Fibroblast of the aortic adventitia (primary cell): Measurements from ENCODE around the gene SLC7A4. TPM values are rescaled to one million over a fixed set of nuclear protein-coding genes. Genes with fewer than 3 reads are reported as not detected.
"Not testable (repeated sequence)": the region's sequence is repeated elsewhere in the genome, so short reads cannot be mapped to it uniquely, and the experiment has no call there.

ENCODE experiments used
- DNase-seq: peaks from one replicate; pipeline ENCODE4 v3.0.0-alpha.2; 2010; ENCODE audit warnings: low read depth
- H3K4me3 ChIP-seq: 2 replicates; pipeline ENCODE4 v1.5.1; 2011; ENCODE audit warnings: low read depth, mild to moderate bottlenecking, control low read depth, low read length, moderate library complexity
- total RNA-seq: library from RNA; depleted of rRNA; stranded (reverse); fragments of >200 nt; gene quantifications from 2 replicates; pipeline ENCODE4 v1.2.3, GENCODE V29; 2012; ENCODE audit warnings: low replicate concordance
- TF ChIP-seq, protein P1 (sequence below): IDR thresholded peaks from 2 replicates; pipeline ENCODE4 v1.5.1; 2011; ENCODE audit warnings: mild to moderate bottlenecking, low read length, control low read depth, inconsistent platforms; ENCODE audit not compliant: insufficient read depth

SLC7A4 gene
- total RNA-seq, 1 donor: 0.09 TPM

DNA sequence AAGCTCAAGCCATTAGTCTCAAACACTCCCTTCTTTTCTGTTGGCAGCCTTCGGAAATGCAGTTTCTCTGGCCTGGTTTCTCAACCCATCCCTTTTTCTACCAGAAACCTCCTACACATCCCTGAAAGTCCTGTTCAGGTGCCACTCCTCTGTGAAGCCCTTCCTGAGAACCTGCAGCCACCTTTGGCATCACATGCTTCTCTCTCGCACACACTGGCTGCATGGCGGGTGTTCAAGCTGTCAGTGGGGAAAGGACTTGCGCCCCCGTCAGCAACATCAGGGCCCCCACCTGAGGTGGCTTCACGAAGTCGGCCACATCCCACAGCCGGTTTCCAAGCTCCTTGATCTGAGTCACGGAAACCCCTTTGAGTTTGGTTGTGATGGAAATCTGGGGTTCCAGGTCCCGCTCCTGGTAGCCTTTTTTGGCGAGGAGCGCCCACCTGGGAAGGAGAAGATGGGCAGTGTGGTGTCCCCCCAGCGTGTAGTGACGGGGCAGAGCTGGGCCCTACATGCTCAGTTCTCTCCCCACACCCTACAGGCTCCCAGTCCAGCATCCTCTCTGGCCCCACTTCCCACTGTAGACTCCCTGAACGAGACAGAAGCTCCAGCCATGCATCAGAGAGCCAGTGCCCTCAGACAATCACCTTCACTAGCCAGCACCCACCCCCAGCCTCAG, 11.6 kb upstream of the SLC7A4 start:
- no peak overlapping the region for H3K4me3 ChIP-seq
- TF ChIP-seq, protein P1, sequence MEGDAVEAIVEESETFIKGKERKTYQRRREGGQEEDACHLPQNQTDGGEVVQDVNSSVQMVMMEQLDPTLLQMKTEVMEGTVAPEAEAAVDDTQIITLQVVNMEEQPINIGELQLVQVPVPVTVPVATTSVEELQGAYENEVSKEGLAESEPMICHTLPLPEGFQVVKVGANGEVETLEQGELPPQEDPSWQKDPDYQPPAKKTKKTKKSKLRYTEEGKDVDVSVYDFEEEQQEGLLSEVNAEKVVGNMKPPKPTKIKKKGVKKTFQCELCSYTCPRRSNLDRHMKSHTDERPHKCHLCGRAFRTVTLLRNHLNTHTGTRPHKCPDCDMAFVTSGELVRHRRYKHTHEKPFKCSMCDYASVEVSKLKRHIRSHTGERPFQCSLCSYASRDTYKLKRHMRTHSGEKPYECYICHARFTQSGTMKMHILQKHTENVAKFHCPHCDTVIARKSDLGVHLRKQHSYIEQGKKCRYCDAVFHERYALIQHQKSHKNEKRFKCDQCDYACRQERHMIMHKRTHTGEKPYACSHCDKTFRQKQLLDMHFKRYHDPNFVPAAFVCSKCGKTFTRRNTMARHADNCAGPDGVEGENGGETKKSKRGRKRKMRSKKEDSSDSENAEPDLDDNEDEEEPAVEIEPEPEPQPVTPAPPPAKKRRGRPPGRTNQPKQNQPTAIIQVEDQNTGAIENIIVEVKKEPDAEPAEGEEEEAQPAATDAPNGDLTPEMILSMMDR: no peak

DNA sequence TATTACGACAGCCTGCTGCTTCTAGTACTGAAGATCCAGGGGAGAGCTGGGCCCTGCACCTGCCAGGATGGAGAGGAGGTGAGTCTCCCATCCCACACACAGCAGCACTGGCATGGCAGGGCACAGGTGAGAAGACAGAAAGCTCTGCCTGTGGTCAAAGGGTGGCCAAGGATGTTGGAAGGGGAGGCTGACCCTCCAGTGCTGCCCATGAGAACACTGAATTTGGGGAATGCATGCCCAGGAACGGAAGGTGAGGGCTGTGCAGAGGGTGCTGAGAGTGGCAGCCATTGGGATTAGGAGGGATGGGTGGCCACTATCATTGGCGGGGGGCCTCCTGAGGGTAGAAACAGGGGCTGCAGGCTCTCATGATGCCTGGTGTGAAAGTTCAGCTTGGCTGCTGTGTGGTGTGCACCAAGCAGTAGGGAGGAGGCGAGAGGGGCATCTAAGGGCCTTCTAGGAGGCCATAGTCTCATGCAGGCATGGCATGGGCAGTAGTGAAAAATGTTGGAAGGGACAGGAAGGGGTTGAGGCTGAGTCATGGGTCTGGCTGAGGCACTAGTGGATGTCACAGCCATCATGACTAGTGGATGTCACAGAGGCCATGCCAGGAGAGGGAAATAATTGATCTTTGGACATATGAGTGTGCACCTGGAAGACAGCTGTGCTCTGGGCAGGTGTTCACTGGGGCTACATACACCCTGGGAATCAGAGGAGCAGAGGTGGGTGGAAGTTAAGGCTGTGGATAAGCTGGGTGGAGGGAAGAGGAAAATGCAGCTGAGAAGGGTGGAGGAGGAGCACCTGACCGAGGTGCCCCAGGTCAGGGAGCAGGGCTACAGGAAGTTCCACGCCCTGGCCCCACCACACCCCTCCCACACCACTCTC, 10.9 kb upstream of the SLC7A4 start:
- no peak for DNase-seq
- TF ChIP-seq, protein P1: no peak
- H3K4me3 ChIP-seq: no peak overlapping the region

More for the DNA sequence above, 11.6 kb upstream of the SLC7A4 start:
- no peak for DNase-seq

DNA sequence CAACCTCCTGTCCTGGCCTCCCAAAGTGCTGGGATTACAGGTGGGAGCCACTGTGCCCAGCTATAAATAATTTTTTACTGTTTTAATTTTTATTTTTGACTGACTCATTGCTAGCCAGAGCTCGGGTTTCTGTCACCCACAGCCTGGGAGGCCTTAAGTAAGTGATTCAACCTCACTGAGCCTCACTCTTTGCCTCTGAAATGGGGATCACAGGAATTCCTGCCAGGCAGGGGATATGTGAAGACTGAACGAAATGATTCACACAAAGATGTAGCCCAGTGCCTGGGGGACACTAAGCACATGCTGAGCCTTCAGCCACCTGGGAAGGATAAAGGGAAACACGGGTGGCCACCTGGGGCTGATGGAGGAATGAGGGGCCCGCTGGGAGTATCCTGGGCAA, 9.6 kb upstream of the SLC7A4 start:
- no peak for DNase-seq
- no peak overlapping the region for H3K4me3 ChIP-seq
- TF ChIP-seq, protein P1: no peak

DNA sequence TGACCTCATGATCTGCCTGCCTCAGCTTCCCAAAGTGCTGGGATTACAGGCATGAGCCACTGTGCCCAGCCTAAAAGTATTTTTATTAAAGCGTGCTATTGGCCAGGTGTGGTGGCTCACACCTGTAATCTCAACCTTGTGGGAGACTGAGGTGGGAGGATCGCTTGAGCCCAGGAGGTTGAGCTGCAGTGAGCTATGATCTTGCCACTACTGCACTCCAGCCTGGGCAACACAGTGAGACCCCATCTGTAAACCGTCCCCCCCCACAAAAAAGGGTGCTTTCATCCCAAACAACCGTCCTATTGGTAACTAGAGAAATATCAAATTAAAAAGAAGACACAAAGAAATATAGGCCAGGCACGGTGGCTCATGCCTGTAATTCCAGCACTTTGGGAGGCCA, 6.8 kb upstream of the SLC7A4 start:
- DNase-seq, H3K4me3 ChIP-seq: not testable (repeated sequence)

DNA sequence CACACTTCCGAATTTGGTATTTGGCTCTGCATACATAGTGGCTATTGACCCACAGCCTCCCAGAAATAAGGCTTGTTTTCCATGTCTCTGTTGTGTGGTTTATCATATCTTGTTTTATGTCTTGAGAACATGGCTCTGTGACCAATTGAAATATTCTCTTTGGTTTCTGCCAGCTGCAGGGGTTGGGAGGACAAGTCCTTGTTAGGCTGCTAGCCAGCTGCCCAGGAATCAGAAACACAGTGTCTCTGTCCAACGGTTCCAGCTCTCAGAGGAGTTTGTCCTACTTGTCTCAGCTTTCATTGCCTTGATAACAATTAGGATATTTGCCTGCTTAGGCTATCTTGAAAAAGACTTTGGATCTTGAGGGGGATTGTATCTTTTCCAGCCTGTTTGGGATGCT, 6.0 kb upstream of the SLC7A4 start:
- H3K4me3 ChIP-seq: no peak overlapping the region
- DNase-seq: peak; percentile 38

DNA sequence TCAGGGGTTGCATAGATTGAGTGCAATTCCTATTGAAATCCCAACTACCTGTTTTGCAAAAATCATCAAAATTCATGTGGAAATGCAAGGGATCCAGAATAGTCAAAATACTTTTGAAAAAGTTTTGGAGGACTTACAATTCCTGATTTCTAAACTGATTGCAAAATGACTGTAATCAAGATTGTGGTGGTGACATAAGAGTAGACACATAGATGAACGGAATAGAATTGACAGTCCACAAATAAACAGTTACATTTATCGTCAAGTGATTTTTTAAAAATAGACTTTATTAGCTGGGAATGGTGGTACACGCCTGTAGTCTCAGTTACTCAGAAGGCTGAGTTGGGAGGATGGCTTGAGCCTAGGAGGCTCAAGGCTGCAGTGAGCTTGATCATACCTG, 2.6 kb upstream of the SLC7A4 start:
- DNase-seq: no peak
- H3K4me3 ChIP-seq: no peak overlapping the region
- TF ChIP-seq, protein P1: no peak

More for the DNA sequence above, 6.0 kb upstream of the SLC7A4 start:
- TF ChIP-seq, protein P1: no peak

DNA sequence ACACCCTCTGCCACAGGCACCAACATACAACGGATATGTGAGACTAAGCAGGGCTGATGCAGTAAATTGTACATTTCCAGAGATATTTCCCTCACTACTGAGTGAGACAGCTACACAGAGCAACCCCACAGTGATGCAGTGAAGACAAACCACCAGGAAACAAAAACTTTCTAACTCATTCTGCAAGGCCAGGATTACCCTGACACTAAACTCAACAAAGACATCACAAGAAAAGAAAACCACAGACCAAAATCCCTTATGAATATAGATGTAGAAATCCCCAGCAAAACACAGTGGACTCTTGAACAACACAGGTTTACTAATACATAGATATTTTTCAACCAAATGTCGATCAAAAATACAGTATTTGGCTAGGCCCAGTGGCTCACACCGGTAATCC, 1.5 kb upstream of the SLC7A4 start:
- TF ChIP-seq, protein P1: no peak
- H3K4me3 ChIP-seq: no peak overlapping the region
- DNase-seq: no peak
